Endodermal cell (in vitro differentiated cells): Measurements from ENCODE around the gene KIRREL3. TPM values are rescaled to one million over a fixed set of nuclear protein-coding genes. Genes with fewer than 3 reads are reported as not detected.
A peak's percentile ranks its signal among the peaks of the same experiment; 100 is the strongest.

ENCODE experiments used
- DNase-seq: peaks from one replicate; pipeline ENCODE4 v3.0.0-alpha.2; 2017
- H3K27ac ChIP-seq: 2 replicates; pipeline ENCODE4 v1.5.1; 2013; ENCODE audit warnings: mild to moderate bottlenecking, low read depth, low read length, moderate library complexity
- H3K27me3 ChIP-seq: 2 replicates; pipeline ENCODE4 v1.6.1; 2013; ENCODE audit warnings: mild to moderate bottlenecking, low read length, moderate library complexity; ENCODE audit not compliant: insufficient read depth, control insufficient read depth, poor library complexity, severe bottlenecking
- H3K36me3 ChIP-seq: 2 replicates; pipeline ENCODE4 v1.7.0; 2013; ENCODE audit warnings: mild to moderate bottlenecking, low read length, moderate library complexity; ENCODE audit not compliant: control insufficient read depth, insufficient read depth
- H3K4me1 ChIP-seq: one replicate; pipeline ENCODE4 v1.7.0; 2013; ENCODE audit warnings: low read length; ENCODE audit not compliant: control insufficient read depth, insufficient read depth
- H3K4me3 ChIP-seq: 2 replicates; pipeline ENCODE4 v1.5.1; 2013; ENCODE audit warnings: mild to moderate bottlenecking, low read length, moderate library complexity
- H3K9ac ChIP-seq: 2 replicates; pipeline ENCODE4 v1.6.1; 2013; ENCODE audit warnings: mild to moderate bottlenecking, low read length, moderate library complexity; ENCODE audit not compliant: poor library complexity, severe bottlenecking; ENCODE audit errors: extremely low read depth
- H3K9me3 ChIP-seq: 2 replicates; pipeline ENCODE4 v1.6.1; 2013; ENCODE audit warnings: mild to moderate bottlenecking, low read length, moderate library complexity; ENCODE audit not compliant: control insufficient read depth
- H3K27ac Mint-ChIP-seq: 2 replicates; pipeline ENCODE4 v1.8.0; 2020; ENCODE audit warnings: mixed read lengths
- H3K27me3 Mint-ChIP-seq: 2 replicates; pipeline ENCODE4 v1.8.0; 2021; ENCODE audit warnings: mild to moderate bottlenecking, mixed read lengths; ENCODE audit not compliant: insufficient read depth
- H3K36me3 Mint-ChIP-seq: 2 replicates; pipeline ENCODE4 v1.8.0; 2020; ENCODE audit warnings: low read depth, mixed read lengths
- H3K4me1 Mint-ChIP-seq: 2 replicates; pipeline ENCODE4 v1.8.0; 2020; ENCODE audit warnings: mixed read lengths
- H3K4me3 Mint-ChIP-seq: 2 replicates; pipeline ENCODE4 v1.8.0; 2020; ENCODE audit warnings: mild to moderate bottlenecking, moderate library complexity, mixed read lengths
- H3K9me3 Mint-ChIP-seq: 2 replicates; pipeline ENCODE4 v1.8.0; 2020; ENCODE audit warnings: mild to moderate bottlenecking, mixed read lengths
- WGBS, 2 experiments: methylation state at CpG; one replicate each; pipeline versions ENCODE4 v1.1.5 to v1.1.7; 2013; ENCODE audit warnings: missing lambda C conversion rate in 2 of 2, mixed read lengths in 1 of 2; ENCODE audit not compliant: insufficient coverage in 1 of 2, insufficient read length in 1 of 2; 5-methylcytosine and 5-hydroxymethylcytosine counted together
- total RNA-seq, 2 donors: library from RNA; stranded (reverse); fragmentation: NEBNext Ultra II Directional in 1 of 2; extraction: Animal tissue kit (Norgen Biotek cat#: 25700) in 1 of 2; gene quantifications; 2 replicates in 1 of 2; 3 replicates in 1 of 2; pipeline ENCODE4 v1.2.1, GENCODE V29; 2021
- TF ChIP-seq, protein P1 (sequence below): fragments of 200-600 bp; sonication (generic); conservative IDR thresholded peaks from 2 replicates; pipeline ENCODE4 v1.5.0; 2021; ENCODE audit warnings: antibody characterized with exemption, mild to moderate bottlenecking

Gene KIRREL3
- total RNA-seq, 2 donors from 2014 or later, result 1.1 to 1.4 TPM

DNA sequence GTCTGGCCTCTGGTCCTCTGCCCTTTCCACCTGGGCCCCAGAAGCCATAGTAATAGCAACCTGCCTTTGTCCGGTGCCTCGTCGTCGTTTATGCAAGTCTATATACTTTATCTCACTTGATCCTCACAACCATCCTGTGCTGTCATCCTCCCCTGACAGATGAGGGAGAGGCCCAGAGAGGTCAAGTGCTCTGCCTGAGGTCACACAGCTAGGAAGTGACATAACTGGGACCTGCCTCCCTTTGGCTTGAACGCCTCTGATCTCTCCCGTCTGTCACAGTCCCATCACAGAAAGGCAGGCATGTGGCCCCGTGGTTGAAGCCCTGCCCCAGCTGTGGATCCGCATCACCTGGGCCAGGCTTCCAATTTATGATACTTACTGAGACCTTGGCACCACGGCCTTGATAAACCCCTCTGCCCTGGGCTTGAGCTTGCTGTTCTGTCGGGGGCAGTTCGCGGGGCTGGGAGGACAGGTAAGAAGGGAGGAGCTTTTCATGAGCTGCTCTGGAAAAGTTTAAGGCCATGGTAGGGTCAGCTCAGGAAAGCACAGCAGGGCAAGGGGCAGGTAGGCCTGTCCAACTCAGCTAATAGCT, 398.1 kb downstream of the KIRREL3 start:
- Histone ChIP-seq H3K36me3 (no peaks in the 10 kb centered on the region), H3K27ac (peak overlapping the region; percentile 53), H3K9ac (no peak overlapping the region), H3K27me3 (no peaks in the 10 kb centered on the region), H3K9me3 (no peaks in the 10 kb centered on the region), H3K4me1 (peaks cover 11% of the 10 kb centered on the region), H3K4me3 (no peak overlapping the region)
- Mint-ChIP-seq H3K36me3 (no peaks in the 10 kb centered on the region), H3K27me3 (peaks cover 8% of the 10 kb centered on the region), H3K4me3 (no peak overlapping the region), H3K9me3 (no peaks in the 10 kb centered on the region), H3K4me1 (peaks cover 34% of the 10 kb centered on the region), H3K27ac (peak overlapping the region; percentile 85)
- WGBS, 2 experiments, result 50 to 85% methylated on average over 4 to 12 of the region's 12 CpGs
- DNase-seq, result no peak
- TF ChIP-seq, protein P1, sequence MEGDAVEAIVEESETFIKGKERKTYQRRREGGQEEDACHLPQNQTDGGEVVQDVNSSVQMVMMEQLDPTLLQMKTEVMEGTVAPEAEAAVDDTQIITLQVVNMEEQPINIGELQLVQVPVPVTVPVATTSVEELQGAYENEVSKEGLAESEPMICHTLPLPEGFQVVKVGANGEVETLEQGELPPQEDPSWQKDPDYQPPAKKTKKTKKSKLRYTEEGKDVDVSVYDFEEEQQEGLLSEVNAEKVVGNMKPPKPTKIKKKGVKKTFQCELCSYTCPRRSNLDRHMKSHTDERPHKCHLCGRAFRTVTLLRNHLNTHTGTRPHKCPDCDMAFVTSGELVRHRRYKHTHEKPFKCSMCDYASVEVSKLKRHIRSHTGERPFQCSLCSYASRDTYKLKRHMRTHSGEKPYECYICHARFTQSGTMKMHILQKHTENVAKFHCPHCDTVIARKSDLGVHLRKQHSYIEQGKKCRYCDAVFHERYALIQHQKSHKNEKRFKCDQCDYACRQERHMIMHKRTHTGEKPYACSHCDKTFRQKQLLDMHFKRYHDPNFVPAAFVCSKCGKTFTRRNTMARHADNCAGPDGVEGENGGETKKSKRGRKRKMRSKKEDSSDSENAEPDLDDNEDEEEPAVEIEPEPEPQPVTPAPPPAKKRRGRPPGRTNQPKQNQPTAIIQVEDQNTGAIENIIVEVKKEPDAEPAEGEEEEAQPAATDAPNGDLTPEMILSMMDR, result no peak

DNA sequence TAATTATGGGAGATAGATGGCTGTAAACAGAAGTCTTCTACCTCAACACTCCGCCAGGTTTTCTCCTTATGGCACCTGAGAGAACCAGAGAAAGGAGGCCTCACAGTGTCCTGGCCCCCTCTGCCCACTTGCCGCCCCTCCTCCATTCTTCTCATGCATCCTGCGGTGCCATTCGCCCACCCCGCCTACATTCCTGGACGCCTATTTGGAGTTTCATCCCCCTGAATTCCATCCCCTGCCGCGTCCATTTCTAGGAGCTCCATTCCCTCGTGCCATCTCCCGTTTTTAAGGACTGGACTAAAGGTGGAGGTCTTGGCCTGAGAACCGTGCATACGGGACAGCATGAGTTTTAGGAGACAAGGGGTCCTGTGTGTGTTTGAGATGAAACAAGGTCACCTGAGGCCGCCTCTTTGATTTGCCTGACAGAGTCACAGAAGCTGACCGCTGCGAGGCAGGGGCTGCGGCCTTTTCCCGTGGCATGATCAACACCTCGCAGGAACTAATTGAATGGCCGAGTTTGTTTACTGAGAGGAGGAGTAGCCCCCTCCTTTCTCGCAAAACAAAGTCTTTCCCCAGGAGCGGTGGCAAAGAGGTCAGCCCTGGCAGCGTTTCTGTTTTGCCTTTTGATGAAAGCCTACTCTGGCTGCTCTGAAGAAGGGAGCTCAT, 398.9 kb downstream of the KIRREL3 start:
- TF ChIP-seq, protein P1, result no peak
- H3K27me3 ChIP-seq, result no peaks in the 10 kb centered on the region
- H3K36me3 ChIP-seq, result no peaks in the 10 kb centered on the region
- WGBS, 2 experiments, result 28 to 40% methylated on average over 18 to 22 of the region's 22 CpGs
- no peak overlapping the region for H3K9ac ChIP-seq
- H3K4me3 Mint-ChIP-seq, result peak overlapping the region; percentile 17
- no peaks in the 10 kb centered on the region for H3K9me3 Mint-ChIP-seq
- peak; percentile 77 for DNase-seq
- no peak overlapping the region for H3K4me3 ChIP-seq
- peaks cover 26% of the 10 kb centered on the region for H3K4me1 Mint-ChIP-seq
- H3K9me3 ChIP-seq, result no peaks in the 10 kb centered on the region
- peak overlapping the region; percentile 53 for H3K27ac ChIP-seq
- no peaks in the 10 kb centered on the region for H3K36me3 Mint-ChIP-seq
- peaks cover 10% of the 10 kb centered on the region for H3K4me1 ChIP-seq
- peaks cover 9% of the 10 kb centered on the region for H3K27me3 Mint-ChIP-seq
- H3K27ac Mint-ChIP-seq, result peak overlapping the region; percentile 85

DNA sequence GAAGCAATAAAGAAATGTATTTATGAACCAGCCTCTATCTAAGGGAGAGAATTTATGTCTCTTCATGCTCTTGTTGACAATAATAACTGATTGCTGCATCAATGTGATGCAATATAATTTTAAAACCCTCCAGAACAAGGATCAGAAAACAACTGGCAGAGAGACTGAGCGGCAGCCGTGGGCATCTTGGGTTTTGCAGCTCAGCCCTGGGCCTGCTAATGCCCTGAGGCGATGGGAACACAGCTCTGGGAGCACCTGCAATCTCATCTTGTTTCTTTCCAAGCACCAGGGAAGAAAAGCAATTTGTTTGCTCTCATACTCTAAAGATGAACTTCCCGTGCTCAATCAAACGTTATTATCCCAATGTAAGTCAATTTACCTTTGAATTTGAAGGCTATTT, 399.4 kb downstream of the KIRREL3 start:
- Histone ChIP-seq H3K27ac (no peak overlapping the region), H3K36me3 (no peaks in the 10 kb centered on the region), H3K27me3 (no peaks in the 10 kb centered on the region), H3K4me3 (no peak overlapping the region), H3K9ac (no peak overlapping the region), H3K9me3 (no peaks in the 10 kb centered on the region), H3K4me1 (peaks cover 10% of the 10 kb centered on the region)
- Mint-ChIP-seq H3K9me3 (no peaks in the 10 kb centered on the region), H3K4me3 (no peak overlapping the region), H3K27ac (no peak overlapping the region), H3K27me3 (peaks cover 10% of the 10 kb centered on the region), H3K36me3 (no peaks in the 10 kb centered on the region), H3K4me1 (peaks cover 23% of the 10 kb centered on the region)
- TF ChIP-seq, protein P1, result no peak
- 80 to 84% methylated on average over 5 of the region's 5 CpGs for WGBS, 2 experiments
- DNase-seq, result no peak
